ENCODE measurements around the gene PIP4K2C.
"Not testable (repeated sequence)": the region's sequence is repeated elsewhere in the genome, so short reads cannot be mapped to it uniquely, and the experiment has no call there.

Gene PIP4K2C

GRCh38 chr12:57609781-57610553, 19.0 kb downstream of the PIP4K2C start:
- no peak for DNase-seq (ENCODE audit: low read depth)

GRCh38 chr12:57610554-57611107, 19.6 kb downstream of the PIP4K2C start:
- no peak for DNase-seq (ENCODE audit: low read depth)

- DNase-seq (ENCODE audit: low read depth): peak; percentile 51
Measured at GRCh38 chr12:57611108-57611826, 20.3 kb downstream of the PIP4K2C start, which contains the start of gene ARHGEF25. Gene ARHGEF25 (plus strand): TSS chr12:57611435. CDS start chr12:57611895, 460 bp downstream.

GRCh38 chr12:57611827-57612710, 21.1 kb downstream of the PIP4K2C start:
- DNase-seq (ENCODE audit: low read depth): no peak

GRCh38 chr12:57612711-57613426, 21.9 kb downstream of the PIP4K2C start:
- DNase-seq (ENCODE audit: low read depth): no peak

- no peak for DNase-seq (ENCODE audit: low read depth)
Measured at GRCh38 chr12:57613427-57614109, 22.6 kb downstream of the PIP4K2C start.

GRCh38 chr12:57614178-57614947, 23.4 kb downstream of the PIP4K2C start:
- DNase-seq (ENCODE audit: low read depth): no peak

GRCh38 chr12:57614948-57615500, 24.0 kb downstream of the PIP4K2C start:
- DNase-seq (ENCODE audit: low read depth): no peak

- DNase-seq (ENCODE audit: low read depth): no peak
Measured at GRCh38 chr12:57615637-57616036, 24.6 kb downstream of the PIP4K2C start.

GRCh38 chr12:57616383-57617101, 25.6 kb downstream of the PIP4K2C start:
- DNase-seq (ENCODE audit: low read depth): no peak

- DNase-seq (ENCODE audit: low read depth): no peak
Measured at GRCh38 chr12:57617942-57618341, 26.9 kb downstream of the PIP4K2C start.

GRCh38 chr12:57618431-57618830, 27.4 kb downstream of the PIP4K2C start:
- not testable (repeated sequence) for DNase-seq (ENCODE audit: low read depth)

GRCh38 chr12:57618966-57619433, 28.0 kb downstream of the PIP4K2C start:
- no peak for DNase-seq (ENCODE audit: low read depth)

- DNase-seq (ENCODE audit: low read depth): no peak
Measured at GRCh38 chr12:57619434-57620244, 28.6 kb downstream of the PIP4K2C start.

- no peak for DNase-seq (ENCODE audit: low read depth)
Measured at GRCh38 chr12:57620245-57620935, 29.4 kb downstream of the PIP4K2C start.

- DNase-seq (ENCODE audit: low read depth): no peak
Measured at GRCh38 chr12:57620936-57621496, 30.0 kb downstream of the PIP4K2C start.

All from activated T-cell treated with anti-CD3 and anti-CD28 coated beads for 48 hours (primary cell).